ENCODE data around the gene ARID1B.

DNA sequence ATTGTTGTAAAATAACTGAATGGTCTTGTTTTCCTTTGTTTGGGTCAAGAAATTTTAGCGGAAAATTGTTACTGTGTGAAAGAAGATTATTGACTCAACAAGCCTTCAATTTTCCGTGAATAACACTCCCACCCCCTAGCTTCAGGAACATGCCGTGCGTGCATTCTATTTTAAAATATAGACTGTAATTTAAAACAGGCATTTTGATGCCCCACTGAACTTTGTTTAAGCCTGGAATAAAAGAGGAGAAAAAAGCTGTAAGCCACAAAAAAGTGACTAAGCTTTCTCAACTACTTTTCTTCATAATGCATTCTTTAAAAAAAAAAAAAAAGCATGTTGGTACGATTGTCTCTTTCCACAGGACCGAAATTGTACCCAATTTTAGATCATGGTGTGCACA lies 166.0 kb downstream of the ARID1B start:
- TF ChIP-seq GATA2 (IDR thresholded peaks at IDR 0.05; ENCODE audit: low read depth, low read length) (no peak), GATA3 (IDR thresholded peaks at IDR 0.05; ENCODE audit: low read depth, low read length) (no peak)
